Superior temporal gyrus (tissue), 1 donor: Measurements from ENCODE around the gene BBOF1.
"Not testable (repeated sequence)": the region's sequence is repeated elsewhere in the genome, so short reads cannot be mapped to it uniquely, and the experiment has no call there.

Source experiments
- DNase-seq: peaks from one replicate; pipeline ENCODE4 v3.0.0-alpha.2; 2016; ENCODE audit errors: extremely low spot score

BBOF1 gene, protein sequence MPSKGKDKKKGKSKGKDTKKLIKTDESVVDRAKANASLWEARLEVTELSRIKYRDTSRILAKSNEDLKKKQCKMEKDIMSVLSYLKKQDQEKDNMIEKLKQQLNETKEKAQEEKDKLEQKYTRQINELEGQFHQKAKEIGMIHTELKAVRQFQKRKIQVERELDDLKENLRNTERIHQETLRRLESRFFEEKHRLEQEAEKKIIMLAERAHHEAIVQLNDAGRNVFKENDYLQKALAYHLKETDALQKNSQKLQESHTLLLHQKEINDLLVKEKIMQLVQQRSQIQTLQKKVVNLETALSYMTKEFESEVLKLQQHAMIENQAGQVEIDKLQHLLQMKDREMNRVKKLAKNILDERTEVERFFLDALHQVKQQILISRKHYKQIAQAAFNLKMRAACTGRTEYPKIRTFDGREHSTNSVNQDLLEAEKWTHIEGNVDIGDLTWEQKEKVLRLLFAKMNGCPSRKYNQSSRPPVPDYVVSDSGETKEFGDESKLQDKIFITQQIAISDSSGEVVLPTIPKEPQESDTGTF

DNA sequence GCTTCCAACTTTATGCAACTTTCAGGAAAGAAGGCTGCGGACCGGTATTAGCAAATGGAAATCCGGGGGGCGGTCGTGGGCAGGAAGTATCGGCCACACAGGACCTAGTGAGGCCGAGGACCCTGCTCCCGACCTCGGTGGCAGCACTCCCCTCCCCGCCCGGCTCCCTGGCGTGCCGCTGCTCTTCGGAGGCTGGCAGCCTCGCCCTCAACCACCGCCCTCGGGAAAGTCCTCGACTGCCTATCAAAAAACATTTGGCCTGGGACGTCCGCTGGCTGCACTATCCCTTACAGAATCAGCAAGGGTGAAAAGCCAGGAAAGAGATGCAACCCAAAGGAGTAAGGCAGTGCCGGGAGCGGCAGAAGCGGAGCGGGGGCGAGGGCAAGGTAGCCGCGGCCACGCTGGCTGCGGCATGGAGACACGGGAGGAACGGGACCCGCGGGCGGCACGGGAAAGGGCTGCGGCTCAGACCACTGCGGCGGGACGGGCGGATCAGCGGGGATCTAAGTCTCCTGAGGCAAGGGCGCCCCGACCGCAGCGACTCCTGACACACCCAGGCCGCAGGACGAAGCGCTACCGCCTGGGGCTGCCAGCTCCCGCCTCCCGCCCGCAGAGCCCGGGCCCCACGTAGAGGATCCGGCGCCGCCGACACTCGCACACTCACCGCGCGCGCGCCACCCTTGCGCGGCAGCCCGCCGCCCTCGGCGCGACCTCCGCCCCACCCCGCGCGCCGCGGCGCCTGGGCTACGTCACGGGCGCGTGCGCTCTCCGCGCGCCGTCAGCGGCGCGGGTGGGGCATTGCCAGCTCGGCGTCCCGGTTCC is at the start of gene BBOF1, which contains the start of gene ENTPD5:
Gene BBOF1 (plus strand): TSS at position 764 of the 822 bp plus-strand sequence. CDS start 130 bp downstream, outside the sequence.
Gene ENTPD5 (minus strand): TSS at position 703 of the 822 bp plus-strand sequence. CDS start 31,186 bp downstream, outside the sequence.
- peak; percentile 88 for DNase-seq

DNA sequence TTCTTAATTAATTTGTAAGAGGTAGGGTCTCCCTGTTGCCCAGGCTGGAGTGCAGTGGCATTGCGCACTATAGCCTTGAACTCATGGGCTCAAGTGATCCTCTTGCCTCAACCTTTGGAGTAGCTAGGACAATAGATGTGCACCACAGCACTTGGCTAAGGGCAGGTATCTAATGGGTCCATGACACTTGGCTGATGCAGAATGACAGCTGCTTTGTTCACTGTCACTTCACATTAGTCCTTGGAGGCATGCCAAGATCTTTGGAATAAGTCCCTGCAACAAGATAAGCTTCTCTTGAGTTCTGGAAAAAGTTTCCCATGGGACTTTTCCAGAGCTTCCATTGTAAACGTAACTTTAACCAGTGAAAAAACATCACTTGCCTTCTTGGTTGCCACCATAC is 45.7 kb upstream of the BBOF1 start:
- no peak for DNase-seq

DNA sequence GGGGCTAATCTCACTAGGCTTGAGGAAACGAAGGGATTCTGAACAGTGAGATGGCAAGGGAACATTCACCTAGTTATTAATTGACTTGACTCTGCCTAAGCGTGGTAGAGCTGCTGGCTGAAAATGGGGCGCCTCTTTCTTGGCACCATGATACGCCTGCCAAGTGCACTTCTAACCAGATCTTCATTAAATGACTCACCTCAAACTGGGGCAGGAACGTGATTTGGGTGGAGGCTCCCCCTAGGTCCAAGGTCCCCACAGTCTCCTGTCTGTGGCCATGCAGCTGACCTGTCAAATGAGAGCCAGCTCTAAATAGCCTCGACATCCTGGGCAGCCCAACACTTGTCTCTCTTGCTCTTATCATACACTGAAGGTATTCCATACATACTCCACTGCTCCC is 43.0 kb upstream of the BBOF1 start:
- DNase-seq: no peak

DNA sequence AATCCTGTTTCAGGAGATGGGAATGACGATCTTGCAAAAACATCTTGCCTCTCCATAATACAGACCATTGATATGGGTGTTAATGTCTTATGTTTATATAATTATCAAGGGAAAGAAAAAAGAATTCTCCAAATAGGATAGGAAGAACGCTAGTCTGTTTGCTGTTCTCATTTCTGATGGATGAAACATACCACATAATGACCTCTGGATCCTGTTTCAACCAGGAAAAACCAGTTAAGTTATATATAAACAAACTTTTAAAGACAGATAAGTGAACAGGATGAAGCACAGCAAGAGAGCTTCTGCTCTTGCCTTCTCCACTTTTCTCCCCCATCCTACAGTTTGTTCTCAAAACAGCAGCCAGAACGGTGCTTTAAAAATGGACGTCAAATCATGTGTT is 41.3 kb upstream of the BBOF1 start:
- DNase-seq: no peak

DNA sequence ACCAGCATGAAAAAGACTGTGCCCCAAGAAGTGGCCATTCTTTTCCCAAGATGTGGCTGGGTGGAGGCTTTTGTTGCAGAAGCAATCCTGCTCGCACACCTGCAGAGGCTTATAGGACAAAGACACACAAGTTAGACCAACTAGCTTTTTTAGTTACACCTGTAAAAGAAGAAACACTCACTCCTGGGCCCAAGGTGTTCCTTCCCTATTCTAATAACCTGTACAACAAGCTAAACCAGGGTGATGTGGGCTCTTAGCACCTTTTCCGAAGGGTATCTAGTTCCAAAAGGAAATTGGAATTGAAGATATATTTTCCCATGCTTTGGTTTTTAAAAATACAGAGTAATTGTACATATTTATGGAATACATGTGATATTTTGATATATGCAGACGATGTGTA is 31.1 kb upstream of the BBOF1 start:
- no peak for DNase-seq

DNA sequence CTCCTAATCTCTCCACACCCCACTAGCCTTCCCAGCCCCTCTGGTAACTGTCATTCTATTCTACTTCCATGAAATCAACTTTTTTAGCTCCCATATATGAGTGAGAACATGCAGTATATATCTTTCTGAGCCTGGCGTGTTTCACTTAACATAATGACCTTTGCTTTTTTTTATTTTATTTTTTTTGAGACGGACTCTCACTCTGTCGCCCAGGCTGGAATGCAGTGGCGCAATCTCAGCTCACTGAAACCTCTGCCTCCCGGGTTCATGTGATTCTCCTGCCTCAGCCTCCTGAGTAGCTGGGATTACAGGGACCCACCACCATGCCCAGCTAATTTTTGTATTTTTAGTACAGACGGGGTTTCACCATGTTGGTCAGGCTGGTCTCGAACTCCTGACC is 30.5 kb upstream of the BBOF1 start:
- DNase-seq: not testable (repeated sequence)

DNA sequence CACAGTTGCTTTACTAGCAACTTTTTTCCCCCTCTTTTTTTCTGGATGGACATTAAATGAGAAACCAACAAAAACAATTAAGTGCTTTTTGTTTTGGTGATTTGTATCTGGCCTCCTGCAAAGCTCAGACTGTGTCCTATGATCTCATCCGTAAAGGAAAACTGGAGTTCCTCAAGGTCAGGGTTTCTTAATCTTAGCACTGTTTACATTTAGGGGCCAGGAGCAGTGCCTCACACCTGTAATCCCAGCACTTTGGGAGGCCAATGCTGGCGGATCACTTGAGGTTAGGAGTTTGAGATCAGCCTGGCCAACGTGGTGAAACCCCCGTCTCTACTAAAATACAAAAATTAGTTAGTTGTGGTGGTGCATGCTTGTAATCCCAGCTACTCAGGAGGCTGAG is 28.1 kb upstream of the BBOF1 start:
- DNase-seq: no peak

DNA sequence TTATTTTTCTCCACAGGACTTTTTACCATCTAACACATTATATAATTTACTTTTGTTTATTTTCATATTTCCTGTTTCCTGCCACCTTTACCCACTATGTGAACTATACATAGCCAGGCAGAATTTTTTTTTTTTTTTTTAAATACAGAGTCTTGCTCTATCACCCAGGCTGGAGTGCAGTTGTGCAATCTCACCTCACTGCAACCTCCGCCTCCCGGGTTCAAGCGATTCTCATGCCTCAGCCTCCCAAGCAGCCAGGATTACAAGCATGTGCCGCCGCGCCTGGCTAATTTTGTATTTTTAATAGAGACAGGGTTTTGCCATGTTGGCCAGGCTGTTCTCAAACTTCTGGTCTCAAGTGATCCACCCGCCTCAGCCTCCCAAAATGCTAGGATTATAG is 24.2 kb upstream of the BBOF1 start:
- DNase-seq: not testable (repeated sequence)

DNA sequence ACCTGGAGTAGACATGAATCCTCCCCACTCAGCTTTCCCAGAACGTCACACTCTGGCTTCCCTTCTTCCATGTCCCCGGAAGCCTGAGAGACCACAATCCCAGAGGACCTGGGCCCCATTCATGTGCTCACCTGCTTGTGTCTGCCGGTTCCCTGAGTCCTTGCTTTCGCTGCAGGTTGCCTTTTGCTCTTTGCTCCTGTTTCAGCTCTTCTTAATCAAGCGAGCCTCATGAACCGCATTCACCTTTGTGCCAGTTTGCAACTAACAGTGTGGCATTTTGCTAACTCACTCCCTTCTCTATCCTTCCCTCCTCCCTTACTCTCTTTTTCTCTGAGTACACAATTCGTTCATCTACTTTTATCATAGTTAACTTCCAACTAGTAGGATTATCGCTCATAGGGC is 23.2 kb upstream of the BBOF1 start:
- DNase-seq: no peak

DNA sequence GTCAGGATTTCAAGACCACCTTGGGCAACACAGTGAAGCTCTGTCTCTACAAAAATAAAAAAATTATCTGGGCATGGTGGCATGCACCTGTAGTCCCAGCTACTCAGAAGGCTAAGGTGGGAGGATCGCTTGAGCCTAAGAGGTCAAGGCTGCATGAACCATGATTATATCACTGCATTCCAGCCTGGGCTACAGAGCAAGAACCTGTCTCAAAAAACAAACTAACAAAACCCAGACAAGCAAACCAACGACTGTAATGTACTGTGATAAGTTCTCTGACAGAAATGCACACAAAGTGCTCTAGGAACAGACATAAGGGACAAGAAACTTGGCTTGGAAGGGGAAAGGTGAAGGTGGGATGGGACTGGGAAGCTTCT is 22.4 kb upstream of the BBOF1 start:
- DNase-seq: no peak

DNA sequence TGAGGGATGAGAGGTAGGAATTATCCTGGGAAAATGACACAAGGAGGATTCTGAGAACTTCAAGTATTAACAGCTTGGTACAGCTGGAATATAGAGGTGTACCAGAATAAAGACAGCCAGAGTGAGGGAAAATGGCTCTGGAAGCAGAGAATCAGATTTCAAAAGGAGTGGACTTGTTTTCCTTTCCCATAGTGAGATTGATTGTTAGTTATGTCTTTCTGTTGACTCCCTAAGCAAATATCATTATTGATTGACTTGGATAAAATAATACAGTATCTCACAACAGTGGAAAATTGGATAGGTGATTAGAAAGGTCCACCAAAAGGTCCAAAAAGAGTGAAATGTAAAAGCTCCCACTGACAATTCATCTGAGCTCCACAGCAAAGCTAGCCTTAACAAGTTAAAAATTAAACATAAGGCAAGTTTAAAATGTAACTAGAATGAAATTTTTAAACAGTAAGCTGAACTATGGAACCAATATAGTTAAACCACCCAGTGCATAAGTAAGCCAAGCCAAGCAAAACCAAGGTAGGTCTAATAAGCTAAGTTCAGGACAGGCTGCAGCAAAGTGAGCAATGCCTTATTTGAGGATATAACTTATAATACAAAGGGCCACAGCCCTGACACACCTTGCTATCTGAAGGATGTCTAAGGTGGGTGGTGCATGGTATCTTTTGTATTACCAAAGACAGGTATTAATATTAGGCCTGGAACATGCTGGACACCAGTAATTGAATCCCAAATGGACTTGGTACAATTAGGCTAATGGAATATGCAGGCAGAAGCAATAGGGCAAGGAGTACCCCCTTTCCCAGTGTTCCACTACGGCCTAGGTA is 21.8 kb upstream of the BBOF1 start:
- DNase-seq: no peak

DNA sequence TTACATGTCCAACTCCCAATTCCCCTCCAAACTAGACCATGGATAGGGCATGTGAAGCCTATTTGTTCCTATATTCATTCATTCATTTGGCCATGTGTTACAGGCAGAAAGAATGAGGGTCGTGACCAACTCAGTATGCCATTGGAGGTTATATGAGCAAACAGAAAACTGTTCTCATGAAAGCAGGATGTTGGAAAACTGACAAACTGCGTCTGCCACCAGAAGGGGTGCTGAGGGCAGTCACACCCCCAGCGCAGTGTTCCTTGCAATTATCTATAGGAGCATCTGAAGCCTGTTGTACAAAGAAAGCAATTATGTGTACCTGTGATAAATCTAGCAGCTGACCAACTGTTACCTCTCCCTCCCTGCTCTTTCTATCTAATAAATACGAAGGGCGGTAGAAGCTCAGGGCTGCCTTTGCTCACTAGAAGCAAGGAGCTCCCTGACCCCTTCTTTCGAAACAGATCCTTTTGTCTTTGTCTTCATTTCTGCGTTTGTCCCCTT is 21.2 kb upstream of the BBOF1 start:
- DNase-seq: no peak

DNA sequence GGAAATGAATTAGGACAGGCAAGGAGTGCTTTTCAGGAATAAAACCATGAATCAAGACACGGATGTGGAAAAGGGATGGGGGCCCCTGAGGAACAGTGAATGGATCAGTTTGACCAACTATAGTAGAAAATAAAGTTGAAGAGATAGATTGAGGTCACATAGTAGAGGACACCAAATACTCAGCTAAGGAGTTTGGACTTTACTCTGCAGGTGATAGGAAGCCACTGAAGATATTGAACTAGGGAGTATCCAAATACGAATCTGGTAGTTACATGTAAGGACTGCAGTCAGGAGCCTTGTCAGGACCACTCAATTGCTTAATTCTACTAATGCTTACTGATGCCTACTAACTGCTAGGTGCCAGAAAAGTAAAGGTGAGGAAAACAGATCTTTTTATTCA is 20.4 kb upstream of the BBOF1 start:
- no peak for DNase-seq

DNA sequence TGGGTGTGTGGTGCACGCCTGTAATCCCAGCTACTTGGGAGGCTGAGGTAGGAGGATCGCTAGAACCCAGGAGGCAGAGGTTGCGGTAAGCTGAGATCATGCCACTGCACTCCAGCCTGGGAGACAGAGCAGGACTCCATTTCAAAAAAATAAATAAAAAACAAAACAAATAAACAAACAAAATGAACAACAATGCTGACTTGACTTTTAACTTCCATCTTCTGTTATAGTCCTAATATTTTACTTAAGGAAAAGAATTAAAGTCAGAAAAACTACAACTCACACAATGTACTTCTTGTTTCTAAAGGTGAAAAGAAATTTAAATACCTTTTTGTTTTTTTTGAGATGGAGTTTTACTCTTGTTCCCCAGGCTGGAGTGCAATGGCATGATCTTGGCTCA is 13.5 kb upstream of the BBOF1 start:
- not testable (repeated sequence) for DNase-seq

DNA sequence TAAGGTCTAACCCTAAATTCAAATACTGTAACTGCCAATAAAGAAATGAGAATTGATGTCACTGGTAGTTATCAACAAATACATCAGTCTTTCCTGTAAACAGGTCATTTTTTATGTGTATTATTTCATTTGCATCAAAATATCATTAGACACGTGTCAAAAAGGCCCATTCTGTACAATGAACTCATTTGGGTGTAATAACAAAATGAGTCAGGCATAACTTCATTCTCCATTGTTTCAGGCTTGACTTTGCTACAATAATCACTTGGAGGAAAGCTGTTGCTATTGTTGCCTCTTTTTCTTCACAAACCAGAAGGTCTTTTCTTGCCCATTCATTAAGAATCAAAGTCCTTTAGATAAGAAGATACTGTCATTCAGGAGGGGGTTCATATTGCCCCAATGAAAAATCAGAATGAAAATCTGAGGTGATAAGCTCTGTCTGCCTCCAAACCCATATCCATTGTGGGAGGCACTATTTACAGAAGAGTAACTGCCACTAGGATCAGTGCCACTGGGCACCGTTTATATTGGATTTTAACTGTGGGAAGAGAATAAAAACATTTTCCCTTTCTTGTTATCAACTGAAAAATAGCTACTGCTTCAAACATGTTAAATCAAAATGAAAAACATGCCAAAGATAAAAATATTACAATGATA is 10.2 kb upstream of the BBOF1 start:
- no peak for DNase-seq

DNA sequence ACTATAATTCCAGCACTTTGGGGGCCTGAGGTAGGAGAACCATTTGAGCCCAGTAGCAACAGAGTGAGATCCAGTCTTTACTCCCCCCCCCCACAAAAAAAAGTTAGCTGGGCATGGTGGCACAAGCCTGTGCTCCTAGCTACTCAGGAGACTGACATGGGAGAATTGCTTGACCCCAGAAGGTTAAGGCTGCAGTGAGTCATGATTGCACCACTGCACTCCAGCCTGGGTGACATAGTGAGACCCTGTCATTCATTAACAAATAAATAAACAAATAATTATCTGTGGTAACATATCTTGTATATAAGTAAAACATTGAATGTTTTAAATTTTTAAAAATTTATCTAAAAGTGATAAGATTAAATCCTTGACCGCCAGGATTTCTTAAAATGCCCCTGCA is 4.8 kb upstream of the BBOF1 start:
- no peak for DNase-seq

DNA sequence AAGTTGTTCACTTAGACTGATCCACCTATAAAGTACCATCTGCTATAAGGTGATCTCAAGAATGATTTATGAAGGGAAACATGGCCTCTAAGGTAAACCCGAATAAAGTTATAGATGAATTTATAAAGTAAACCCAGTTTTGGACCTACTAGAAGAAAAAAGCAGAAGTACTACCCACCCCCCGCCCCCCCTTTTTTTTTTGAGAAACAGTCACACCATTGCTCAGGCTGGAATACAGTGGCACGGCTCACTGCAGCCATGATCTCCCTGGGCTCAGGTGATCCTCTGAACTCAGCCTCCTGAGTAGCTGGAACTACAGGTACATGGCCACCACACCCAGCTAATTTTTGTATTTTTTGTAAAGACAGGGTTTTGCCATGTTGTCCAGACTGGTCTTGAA is 4.0 kb upstream of the BBOF1 start:
- no peak for DNase-seq

DNA sequence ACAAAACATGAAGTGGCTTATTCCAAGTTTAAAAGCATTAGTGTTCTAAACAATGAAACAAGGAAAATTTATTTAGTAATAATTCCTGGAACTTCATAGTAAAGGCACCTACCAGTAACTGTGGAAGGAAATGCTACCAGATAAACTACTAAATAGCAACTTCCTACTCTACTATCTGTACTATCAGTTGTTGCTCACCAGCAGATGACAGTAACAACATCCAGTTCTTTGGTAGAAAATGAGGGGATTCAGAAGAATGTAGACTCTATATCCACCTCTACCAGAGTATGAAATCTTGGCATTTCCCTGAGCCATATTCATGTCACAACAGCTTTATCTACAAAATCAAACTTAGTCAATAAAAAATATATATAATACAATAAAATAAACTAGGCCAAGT is 3.2 kb upstream of the BBOF1 start:
- DNase-seq: no peak

DNA sequence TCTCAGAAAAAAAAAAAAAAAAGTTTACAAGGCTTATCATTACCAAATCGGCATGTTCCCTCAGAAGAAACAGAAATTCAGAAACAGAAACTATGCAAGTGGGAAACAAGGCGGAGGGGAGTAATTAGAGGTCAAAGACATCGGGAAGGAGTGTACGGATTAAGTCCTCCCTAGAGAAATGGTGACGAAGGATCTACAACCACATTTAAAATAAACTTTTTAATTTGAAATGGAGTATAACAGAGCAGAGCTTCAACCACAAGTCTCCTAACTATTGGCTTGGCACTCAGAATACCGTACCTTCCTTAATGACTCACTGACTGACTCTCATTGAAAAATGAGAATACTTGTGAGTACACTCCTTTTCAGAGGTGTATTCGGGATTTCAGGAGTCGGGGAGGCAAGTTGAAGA is 969 bp upstream of the BBOF1 start:
- DNase-seq: peak; percentile 38

DNA sequence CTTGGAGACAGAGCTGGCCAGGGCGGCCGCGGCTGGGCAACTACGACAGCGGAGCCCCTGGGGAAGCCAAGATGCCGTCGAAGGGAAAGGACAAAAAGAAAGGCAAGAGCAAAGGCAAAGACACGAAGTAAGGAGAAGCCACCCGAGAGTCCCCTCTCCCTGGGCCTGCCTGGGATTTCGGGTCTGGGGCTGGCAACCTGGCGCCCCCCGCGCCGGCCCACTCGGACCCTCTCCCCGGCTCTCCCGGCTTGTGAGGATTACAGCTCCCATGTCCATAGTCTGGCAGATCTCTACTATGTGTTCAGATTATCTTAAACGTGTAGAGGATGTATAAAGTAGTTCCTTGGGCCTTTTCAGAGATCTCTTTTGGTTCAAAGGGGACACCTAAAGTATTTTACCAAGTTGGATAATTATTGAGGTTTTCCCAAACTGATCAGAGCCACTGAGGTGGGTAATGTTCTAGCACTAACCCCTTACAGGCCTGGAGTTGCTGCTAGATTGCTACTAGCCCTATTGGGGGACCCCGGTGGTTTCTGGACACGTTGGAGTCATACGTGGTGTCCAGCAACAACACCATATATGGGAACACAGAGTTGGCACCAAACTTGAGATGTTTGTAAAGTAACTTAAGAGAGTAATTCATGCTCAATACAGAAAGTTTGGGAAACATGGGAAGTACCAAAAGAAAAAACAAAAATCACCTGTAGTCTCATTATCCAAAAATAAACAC is 424 bp downstream of the BBOF1 start:
- no peak for DNase-seq
